ENCODE results near the gene RUSC1.
"Not testable (repeated sequence)": the region's sequence is repeated elsewhere in the genome, so short reads cannot be mapped to it uniquely, and the experiment has no call there.

Gene RUSC1

GRCh38 chr1:155320661-155321617 lies at the start of gene RUSC1:
Gene RUSC1, plus strand, starts transcription at chr1:155320894. Its CDS starts 880 bp downstream, at chr1:155321774.
- DNase-seq: peak; percentile 62 to 65

- DNase-seq: peak in 1 of 2 experiments; percentile 35
These were observed 48.0 kb upstream of the RUSC1 start for GRCh38 chr1:155272466-155273342.

GRCh38 chr1:155273343-155274245 lies 47.1 kb upstream of the RUSC1 start, which contains the start of gene CLK2:
Gene CLK2, minus strand, starts transcription at chr1:155273504. Its CDS starts 2,527 bp downstream, at chr1:155270977.
- peak; percentile 94 to 95 for DNase-seq

GRCh38 chr1:155277070-155277901 lies 43.4 kb upstream of the RUSC1 start, which contains the start of gene HCN3:
Gene HCN3, plus strand, starts transcription at chr1:155277463. Its CDS starts 128 bp downstream, at chr1:155277591.
- DNase-seq: peak; percentile 92 to 93

- DNase-seq: peak; percentile 71 to 76
These were observed 42.6 kb upstream of the RUSC1 start for GRCh38 chr1:155277902-155278688.

GRCh38 chr1:155278689-155279160 lies 42.0 kb upstream of the RUSC1 start:
- no peak for DNase-seq

GRCh38 chr1:155279268-155279667 lies 41.4 kb upstream of the RUSC1 start:
- no peak for DNase-seq

GRCh38 chr1:155282488-155283091 lies 38.1 kb upstream of the RUSC1 start:
- no peak for DNase-seq

GRCh38 chr1:155284476-155284875 lies 36.2 kb upstream of the RUSC1 start:
- DNase-seq: no peak

GRCh38 chr1:155285063-155285462 lies 35.6 kb upstream of the RUSC1 start:
- no peak for DNase-seq

GRCh38 chr1:155285631-155286044 lies 35.1 kb upstream of the RUSC1 start:
- no peak for DNase-seq

GRCh38 chr1:155286544-155286943 lies 34.1 kb upstream of the RUSC1 start:
- no peak for DNase-seq

GRCh38 chr1:155287987-155288543 lies 32.6 kb upstream of the RUSC1 start:
- DNase-seq: no peak

- DNase-seq: not testable (repeated sequence)
These were observed 29.7 kb upstream of the RUSC1 start for GRCh38 chr1:155291006-155291405.

GRCh38 chr1:155293086-155293749 lies 27.5 kb upstream of the RUSC1 start:
- DNase-seq: no peak

GRCh38 chr1:155294520-155295182 lies 26.0 kb upstream of the RUSC1 start:
- DNase-seq: no peak

- no peak for DNase-seq
These were observed 25.3 kb upstream of the RUSC1 start for GRCh38 chr1:155295183-155295941.

GRCh38 chr1:155295942-155296267 lies 24.8 kb upstream of the RUSC1 start:
- DNase-seq: no peak

Measured in activated CD4-positive, alpha-beta T cell treated with anti-CD3 and anti-CD28 coated beads, Interleukin-2, amount 50 U/mL, for 4 hours (primary cell).